ENCODE data around the gene CNOT6.

Gene CNOT6

GRCh38 chr5:180586870-180587269 is 92.7 kb downstream of the CNOT6 start:
- no peak for DNase-seq

- DNase-seq: no peak
Observed at GRCh38 chr5:180589771-180590542, 95.8 kb downstream of the CNOT6 start.

- no peak for DNase-seq
Observed at GRCh38 chr5:180590543-180591310, 96.5 kb downstream of the CNOT6 start.

GRCh38 chr5:180591311-180591887 is 97.2 kb downstream of the CNOT6 start, which contains the start of gene SCGB3A1:
Gene SCGB3A1, minus strand, starts transcription at chr5:180591499. Its CDS starts 37 bp downstream, at chr5:180591462.
- DNase-seq: no peak

GRCh38 chr5:180592176-180592575 is 98.0 kb downstream of the CNOT6 start:
- DNase-seq: no peak

GRCh38 chr5:180593446-180594206 is 99.4 kb downstream of the CNOT6 start:
- no peak for DNase-seq

GRCh38 chr5:180594311-180595045 is 100.3 kb downstream of the CNOT6 start:
- no peak for DNase-seq

GRCh38 chr5:180595046-180595379 is 100.8 kb downstream of the CNOT6 start:
- DNase-seq: no peak

GRCh38 chr5:180595381-180596114 is 101.4 kb downstream of the CNOT6 start:
- DNase-seq: no peak

- no peak for DNase-seq
Observed at GRCh38 chr5:180596115-180596667, 102.0 kb downstream of the CNOT6 start.

- DNase-seq: no peak
Observed at GRCh38 chr5:180596668-180597231, 102.6 kb downstream of the CNOT6 start.

GRCh38 chr5:180598316-180598701 is 104.1 kb downstream of the CNOT6 start:
- DNase-seq: no peak

- no peak for DNase-seq
Observed at GRCh38 chr5:180598797-180599589, 104.8 kb downstream of the CNOT6 start.

GRCh38 chr5:180599590-180599914 is 105.4 kb downstream of the CNOT6 start:
- no peak for DNase-seq

- no peak for DNase-seq
Observed at GRCh38 chr5:180599981-180600553, 105.9 kb downstream of the CNOT6 start.

- no peak for DNase-seq
Observed at GRCh38 chr5:180600554-180601041, 106.4 kb downstream of the CNOT6 start.

GRCh38 chr5:180601591-180602480 is 107.7 kb downstream of the CNOT6 start:
- DNase-seq: no peak

GRCh38 chr5:180602481-180603075 is 108.4 kb downstream of the CNOT6 start:
- DNase-seq: no peak
